Skeletal muscle cell (primary cell): ENCODE data around the gene AARSD1.
"Not testable (repeated sequence)": the region's sequence is repeated elsewhere in the genome, so short reads cannot be mapped to it uniquely, and the experiment has no call there.

Experiments used
- DNase-seq: peaks from one replicate; pipeline ENCODE4 v3.0.0-alpha.2; 2010; ENCODE audit warnings: low read depth
- H3K4me3 ChIP-seq: 2 replicates; pipeline ENCODE4 v1.5.1; 2011; ENCODE audit warnings: low read depth, mild to moderate bottlenecking, control low read depth, low read length, moderate library complexity

AARSD1 gene

GRCh38 chr17:42964161-42964932, at the start of gene AARSD1:
Gene AARSD1 (minus strand): TSS chr17:42964454. CDS start chr17:42964440, 14 bp downstream.
- peak; percentile 80 for DNase-seq
- peak within 1 kb of the TSS; percentile 93 for H3K4me3 ChIP-seq

GRCh38 chr17:43013296-43013695, 49.0 kb upstream of the AARSD1 start:
- DNase-seq, result no peak
- H3K4me3 ChIP-seq, result no peak overlapping the region

GRCh38 chr17:43011728-43012472, 47.6 kb upstream of the AARSD1 start:
- no peak overlapping the region for H3K4me3 ChIP-seq
- no peak for DNase-seq

GRCh38 chr17:43010667-43011308, 46.5 kb upstream of the AARSD1 start:
- DNase-seq, result no peak
- no peak overlapping the region for H3K4me3 ChIP-seq

GRCh38 chr17:43006639-43007551, 42.6 kb upstream of the AARSD1 start, which contains the start of gene IFI35:
Gene IFI35 (plus strand): TSS chr17:43006784. CDS start chr17:43006948, 164 bp downstream.
- peak within 1 kb of the TSS; percentile 62 for H3K4me3 ChIP-seq
- peak; percentile 56 for DNase-seq

GRCh38 chr17:43003542-43004172, 39.4 kb upstream of the AARSD1 start:
- no peak overlapping the region for H3K4me3 ChIP-seq
- no peak for DNase-seq

- not testable (repeated sequence) for H3K4me3 ChIP-seq, DNase-seq
These were observed 36.6 kb upstream of the AARSD1 start for GRCh38 chr17:43000894-43001293.

GRCh38 chr17:42999003-42999525, 34.8 kb upstream of the AARSD1 start:
- no peak for DNase-seq
- H3K4me3 ChIP-seq, result peak overlapping the region; percentile 88

GRCh38 chr17:42997984-42998938, 34.0 kb upstream of the AARSD1 start, which contains the start of gene RPL27:
Gene RPL27 (plus strand): TSS chr17:42998419. CDS start chr17:42998751, 332 bp downstream.
- H3K4me3 ChIP-seq, result peak within 1 kb of the TSS; percentile 88
- peak; percentile 100 for DNase-seq

- peak overlapping the region; percentile 36 for H3K4me3 ChIP-seq
- no peak for DNase-seq
These were observed 33.2 kb upstream of the AARSD1 start for GRCh38 chr17:42997390-42997983.

- H3K4me3 ChIP-seq, DNase-seq: not testable (repeated sequence)
These were observed 29.7 kb upstream of the AARSD1 start for GRCh38 chr17:42993913-42994312.

GRCh38 chr17:42992872-42993271, 28.6 kb upstream of the AARSD1 start:
- H3K4me3 ChIP-seq, result no peak overlapping the region
- DNase-seq, result no peak

- no peak overlapping the region for H3K4me3 ChIP-seq
- no peak for DNase-seq
These were observed 27.2 kb upstream of the AARSD1 start for GRCh38 chr17:42991471-42991870.

GRCh38 chr17:42989726-42990652, 25.7 kb upstream of the AARSD1 start:
- no peak overlapping the region for H3K4me3 ChIP-seq
- no peak for DNase-seq

GRCh38 chr17:42989141-42989540, 24.9 kb upstream of the AARSD1 start:
- no peak overlapping the region for H3K4me3 ChIP-seq
- no peak for DNase-seq

GRCh38 chr17:42985225-42985624, 21.0 kb upstream of the AARSD1 start:
- no peak overlapping the region for H3K4me3 ChIP-seq
- no peak for DNase-seq
